Fibroblast of lung (primary cell): ENCODE results near the gene PKNOX2. TPM values are rescaled to one million over a fixed set of nuclear protein-coding genes. Genes with fewer than 3 reads are reported as not detected.
A peak's percentile ranks its signal among the peaks of the same experiment; 100 is the strongest.

Experiments
- DNase-seq, 2 donors: peaks; one replicate each; pipeline versions ENCODE4 v3.0.0 to v3.0.0-alpha.2; 2010; ENCODE audit warnings: low read depth in 2 of 2
- H2AFZ ChIP-seq: 2 replicates; pipeline ENCODE4 v1.5.1; 2012; ENCODE audit warnings: low read length, control low read depth, inconsistent platforms
- H3K27ac ChIP-seq: 2 replicates; pipeline ENCODE4 v1.5.1; 2011; ENCODE audit warnings: low read length, control low read depth; ENCODE audit not compliant: insufficient read depth
- H3K27me3 ChIP-seq: 2 replicates; pipeline ENCODE4 v1.5.1; 2011; ENCODE audit warnings: mild to moderate bottlenecking, low read length; ENCODE audit not compliant: control insufficient read depth, insufficient read depth
- H3K36me3 ChIP-seq: 2 replicates; pipeline ENCODE4 v1.5.1; 2011; ENCODE audit warnings: low read length; ENCODE audit not compliant: control insufficient read depth, insufficient read depth
- H3K4me1 ChIP-seq: 2 replicates; pipeline ENCODE4 v1.5.1; 2011; ENCODE audit warnings: low read length; ENCODE audit not compliant: control insufficient read depth, insufficient read depth; ENCODE audit errors: extremely low read depth
- H3K4me2 ChIP-seq: 2 replicates; pipeline ENCODE4 v1.5.1; 2011; ENCODE audit warnings: low read length, control low read depth; ENCODE audit not compliant: insufficient read depth; ENCODE audit errors: extremely low read depth
- H3K4me3 ChIP-seq, 4 experiments: fragments of 200-600 bp in 1 of 4; sonication (generic) in 1 of 4; replicated peaks in 1 of 4; 2 replicates each; pipeline ENCODE4 v1.5.1; 2011 to 2016; ENCODE audit warnings: low read length in 4 of 4, low read depth in 3 of 4, mild to moderate bottlenecking in 3 of 4, control low read depth in 2 of 4, inconsistent platforms in 1 of 4, mixed read lengths in 1 of 4; ENCODE audit not compliant: insufficient read depth in 1 of 4; ENCODE audit errors: control extremely low read depth in 1 of 4
- H3K79me2 ChIP-seq: 2 replicates; pipeline ENCODE4 v1.5.1; 2012; ENCODE audit warnings: mild to moderate bottlenecking, low read length, inconsistent platforms; ENCODE audit not compliant: control insufficient read depth, insufficient read depth
- H3K9ac ChIP-seq: 2 replicates; pipeline ENCODE4 v1.5.1; 2011; ENCODE audit warnings: mild to moderate bottlenecking, low read length, control low read depth; ENCODE audit not compliant: insufficient read depth
- H3K9me3 ChIP-seq: 2 replicates; pipeline ENCODE4 v1.5.1; 2012; ENCODE audit warnings: low read depth, low read length; ENCODE audit not compliant: control insufficient read depth, insufficient read depth
- H4K20me1 ChIP-seq: 2 replicates; pipeline ENCODE4 v1.5.1; 2011; ENCODE audit warnings: low read length; ENCODE audit not compliant: control insufficient read depth, insufficient read depth; ENCODE audit errors: extremely low read depth
- EZH2 ChIP-seq: IDR thresholded peaks from 2 replicates; pipeline ENCODE4 v1.5.1; 2012; ENCODE audit warnings: low read length, control low read depth, mild to moderate bottlenecking; ENCODE audit errors: missing control alignments
- polyA plus RNA-seq, 2 donors: library from polyadenylated mRNA; depleted of rRNA in 1 of 2; stranded (reverse) in 1 of 2; unstranded in 1 of 2; fragments of >200 nt; gene quantifications; 2 replicates each; pipeline ENCODE4 v1.2.1, GENCODE V29; 2011 to 2012; ENCODE audit warnings: missing spikeins in 1 of 2
- total RNA-seq: library from RNA; depleted of rRNA; stranded (reverse); fragments of >200 nt; gene quantifications from 2 replicates; pipeline ENCODE4 v1.2.1, GENCODE V29; 2014
- TF ChIP-seq, protein P1 (sequence below), 2 donors: IDR thresholded peaks in 1 of 2; conservative IDR thresholded peaks in 1 of 2; 1 replicate in 1 of 2; 2 replicates in 1 of 2; pipeline ENCODE4 v1.5.1; 2011 to 2012; ENCODE audit warnings: low read length in 2 of 2, control low read depth in 1 of 2, inconsistent platforms in 1 of 2, low read depth in 1 of 2, mild to moderate bottlenecking in 1 of 2

The PKNOX2 gene
- total and polyA plus RNA-seq, 2 donors (not counting 1 experiment from before 2014, with no cell fraction given) = 0.33 to 2.2 TPM

GRCh38 chr11:125156346-125157117 lies 8.0 kb upstream of the PKNOX2 start:
- no peaks in the 10 kb centered on the region for H3K4me1 ChIP-seq
- peaks cover 20% of the 10 kb centered on the region for H3K27me3 ChIP-seq

DNA sequence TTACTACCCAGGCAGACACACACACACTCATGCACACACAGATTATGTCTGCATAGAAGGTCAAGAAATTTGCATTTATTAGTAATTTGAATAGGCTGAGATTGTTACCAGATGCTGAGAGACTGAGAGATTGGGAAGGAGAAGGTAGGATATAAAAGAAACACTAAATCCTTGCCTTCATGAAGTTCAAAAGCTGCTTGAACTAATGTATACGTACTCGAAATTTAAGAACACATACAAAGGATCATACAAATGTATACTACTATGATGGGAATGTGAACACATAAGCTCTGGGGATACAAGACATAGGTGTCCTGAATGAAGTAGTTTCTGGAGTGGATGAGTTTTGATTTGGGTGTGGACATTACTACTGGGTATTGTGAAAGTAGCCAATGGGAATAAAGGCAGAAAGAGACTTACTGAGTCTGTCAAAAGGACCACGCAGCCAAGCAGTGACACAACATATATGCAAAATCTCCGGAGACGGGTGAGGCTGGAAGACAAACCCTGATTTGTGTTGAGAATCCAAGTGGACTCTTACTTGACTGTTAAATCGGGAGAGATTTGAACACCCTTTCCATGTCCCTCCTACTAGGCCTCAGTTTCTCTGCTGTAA lies 7.3 kb upstream of the PKNOX2 start:
- Histone ChIP-seq H3K4me3 (no peak overlapping the region), H3K36me3 (no peaks in the 10 kb centered on the region), H3K4me1 (no peaks in the 10 kb centered on the region), H3K9ac (no peak overlapping the region), H3K9me3 (no peaks in the 10 kb centered on the region), H3K79me2 (no peaks in the 10 kb centered on the region), H2AFZ (no peak overlapping the region), H3K27me3 (peaks cover 19% of the 10 kb centered on the region), H3K27ac (no peak overlapping the region), H4K20me1 (no peaks in the 10 kb centered on the region), H3K4me2 (no peak overlapping the region)
- no peak for DNase-seq
- TF ChIP-seq, protein P1, sequence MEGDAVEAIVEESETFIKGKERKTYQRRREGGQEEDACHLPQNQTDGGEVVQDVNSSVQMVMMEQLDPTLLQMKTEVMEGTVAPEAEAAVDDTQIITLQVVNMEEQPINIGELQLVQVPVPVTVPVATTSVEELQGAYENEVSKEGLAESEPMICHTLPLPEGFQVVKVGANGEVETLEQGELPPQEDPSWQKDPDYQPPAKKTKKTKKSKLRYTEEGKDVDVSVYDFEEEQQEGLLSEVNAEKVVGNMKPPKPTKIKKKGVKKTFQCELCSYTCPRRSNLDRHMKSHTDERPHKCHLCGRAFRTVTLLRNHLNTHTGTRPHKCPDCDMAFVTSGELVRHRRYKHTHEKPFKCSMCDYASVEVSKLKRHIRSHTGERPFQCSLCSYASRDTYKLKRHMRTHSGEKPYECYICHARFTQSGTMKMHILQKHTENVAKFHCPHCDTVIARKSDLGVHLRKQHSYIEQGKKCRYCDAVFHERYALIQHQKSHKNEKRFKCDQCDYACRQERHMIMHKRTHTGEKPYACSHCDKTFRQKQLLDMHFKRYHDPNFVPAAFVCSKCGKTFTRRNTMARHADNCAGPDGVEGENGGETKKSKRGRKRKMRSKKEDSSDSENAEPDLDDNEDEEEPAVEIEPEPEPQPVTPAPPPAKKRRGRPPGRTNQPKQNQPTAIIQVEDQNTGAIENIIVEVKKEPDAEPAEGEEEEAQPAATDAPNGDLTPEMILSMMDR (conservative IDR thresholded peaks at IDR 0.05 in 1 of 2, IDR thresholded peaks at IDR 0.05 in 1 of 2; ENCODE audit: low read depth in 1 of 2, low read length in 2 of 2) = no peak
- no peak for TF ChIP-seq EZH2

More at GRCh38 chr11:125156346-125157117, 8.0 kb upstream of the PKNOX2 start:
- Histone ChIP-seq H3K36me3 (no peaks in the 10 kb centered on the region), H3K79me2 (no peaks in the 10 kb centered on the region), H2AFZ (no peak overlapping the region), H3K9me3 (no peaks in the 10 kb centered on the region), H3K4me2 (no peak overlapping the region), H4K20me1 (no peaks in the 10 kb centered on the region), H3K4me3 (no peak overlapping the region), H3K27ac (no peak overlapping the region), H3K9ac (no peak overlapping the region)
- TF ChIP-seq, protein P1 (conservative IDR thresholded peaks at IDR 0.05 in 1 of 2, IDR thresholded peaks at IDR 0.05 in 1 of 2; ENCODE audit: low read depth in 1 of 2, low read length in 2 of 2) = no peak
- DNase-seq = peak in 1 of 2 donors; percentile 33

DNA sequence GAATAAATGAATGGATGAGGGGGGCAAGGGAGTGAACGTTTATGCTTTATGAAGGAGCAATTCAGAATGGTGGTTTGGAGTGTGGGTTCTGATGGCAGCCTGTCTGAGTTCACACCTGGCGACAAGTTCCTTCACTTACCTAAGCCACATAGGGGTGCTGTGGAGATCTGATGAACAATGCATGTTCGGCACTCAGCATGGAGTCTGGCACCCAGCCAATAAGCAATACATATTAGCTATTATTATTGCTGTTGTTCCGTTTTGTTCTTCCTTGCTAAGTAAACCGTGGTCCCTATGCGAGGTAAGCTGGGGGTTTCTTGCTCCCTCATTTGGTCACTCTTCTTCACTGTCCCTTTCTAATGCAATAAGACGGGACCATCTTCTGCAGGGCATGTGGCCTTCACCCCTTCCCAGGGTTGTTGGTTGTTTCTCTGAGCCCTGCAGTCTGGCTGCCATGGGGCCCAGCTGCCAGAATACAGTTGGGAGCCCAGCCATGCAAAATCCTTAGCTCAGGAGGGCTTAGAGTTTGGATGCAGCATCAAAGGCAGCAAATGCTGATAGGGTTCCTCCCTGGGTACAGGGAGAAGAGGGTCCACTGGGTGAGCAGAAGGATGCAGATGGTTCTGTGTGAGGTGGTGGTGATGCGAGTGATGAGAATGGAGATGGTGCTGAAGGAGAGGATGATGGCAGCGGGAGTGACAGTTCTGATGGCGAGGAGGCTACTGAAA lies 6.4 kb upstream of the PKNOX2 start:
- H3K9me3 ChIP-seq = no peaks in the 10 kb centered on the region
- peaks cover 16% of the 10 kb centered on the region for H3K27me3 ChIP-seq
- no peak overlapping the region for H3K27ac ChIP-seq
- no peak overlapping the region for H3K9ac ChIP-seq
- TF ChIP-seq, protein P1 (conservative IDR thresholded peaks at IDR 0.05 in 1 of 2, IDR thresholded peaks at IDR 0.05 in 1 of 2; ENCODE audit: low read depth in 1 of 2, low read length in 2 of 2) = no peak
- no peak for TF ChIP-seq EZH2
- no peaks in the 10 kb centered on the region for H3K79me2 ChIP-seq
- no peak overlapping the region for H3K4me2 ChIP-seq
- H3K4me1 ChIP-seq = no peaks in the 10 kb centered on the region
- no peak for DNase-seq
- no peaks in the 10 kb centered on the region for H3K36me3 ChIP-seq
- H3K4me3 ChIP-seq = no peak overlapping the region
- H4K20me1 ChIP-seq = no peaks in the 10 kb centered on the region
- H2AFZ ChIP-seq = no peak overlapping the region
